OCI-LY1 (cell line): ENCODE results near the gene GLRB.

ENCODE experiments used
- H2AFZ ChIP-seq: fragments of 200-600 bp; sonication (generic), shearing (Covaris generic); 2 replicates; pipeline ENCODE4 v1.6.0; 2014; ENCODE audit warnings: antibody characterized with exemption, mild to moderate bottlenecking, low read length
- H3F3A ChIP-seq: fragments of 200-600 bp; sonication (generic), shearing (Covaris generic); 2 replicates; pipeline ENCODE4 v1.6.0; 2014; ENCODE audit warnings: mild to moderate bottlenecking, antibody characterized with exemption, low read length, moderate library complexity; ENCODE audit not compliant: insufficient read depth
- H3K27ac ChIP-seq: fragments of 200-600 bp; sonication (generic); 2 replicates; pipeline ENCODE4 v1.5.1; 2014; ENCODE audit warnings: low read length, mixed run types, mild to moderate bottlenecking, low read depth; ENCODE audit not compliant: poor library complexity, severe bottlenecking
- H3K27me3 ChIP-seq: fragments of 200-600 bp; sonication (generic); 2 replicates; pipeline ENCODE4 v1.6.0; 2014; ENCODE audit warnings: antibody characterized with exemption, mild to moderate bottlenecking, low read length, moderate library complexity; ENCODE audit not compliant: insufficient read depth
- H3K36me3 ChIP-seq: fragments of 200-600 bp; sonication (generic); 2 replicates; pipeline ENCODE4 v1.6.1; 2014; ENCODE audit warnings: mild to moderate bottlenecking, antibody characterized with exemption, low read length, moderate library complexity, mixed read lengths; ENCODE audit not compliant: insufficient read depth
- H3K4me1 ChIP-seq: fragments of 200-600 bp; sonication (generic); 2 replicates; pipeline ENCODE4 v1.5.1; 2014; ENCODE audit warnings: mild to moderate bottlenecking, low read length, moderate library complexity; ENCODE audit not compliant: insufficient read depth, severe bottlenecking
- H3K4me2 ChIP-seq: fragments of 200-600 bp; sonication (generic), shearing (Covaris generic); 2 replicates; pipeline ENCODE4 v1.6.1; 2014; ENCODE audit warnings: low read length
- H3K4me3 ChIP-seq: fragments of 200-600 bp; sonication (generic); 2 replicates; pipeline ENCODE4 v1.5.1; 2014; ENCODE audit warnings: low read length, low read depth, mild to moderate bottlenecking, mixed read lengths; ENCODE audit not compliant: poor library complexity, severe bottlenecking
- H3K79me2 ChIP-seq: fragments of 200-600 bp; shearing (Covaris generic); 2 replicates; pipeline ENCODE4 v1.6.1; 2016; ENCODE audit warnings: mixed run types, low read length, mixed read lengths; ENCODE audit not compliant: insufficient read depth
- H3K9ac ChIP-seq: fragments of 200-600 bp; sonication (generic), shearing (Covaris generic); 2 replicates; pipeline ENCODE4 v1.6.1; 2014; ENCODE audit warnings: mild to moderate bottlenecking, low read length, mixed read lengths
- H3K9me2 ChIP-seq: fragments of 200-600 bp; sonication (generic), shearing (Covaris generic); 2 replicates; pipeline ENCODE4 v1.6.1; 2014; ENCODE audit warnings: low read depth, mild to moderate bottlenecking, low read length, mixed read lengths
- H3K9me3 ChIP-seq: fragments of 200-600 bp; shearing (Covaris generic); 2 replicates; pipeline ENCODE4 v1.6.1; 2014; ENCODE audit warnings: low read length, mixed read lengths
- H4K20me1 ChIP-seq: fragments of 200-600 bp; sonication (generic), shearing (Covaris generic); 2 replicates; pipeline ENCODE4 v1.6.0; 2016; ENCODE audit warnings: mild to moderate bottlenecking, low read length; ENCODE audit not compliant: insufficient read depth
- CTCF ChIP-seq: fragments of 200-600 bp; sonication (generic), shearing (Covaris generic); IDR thresholded peaks from 2 replicates; pipeline ENCODE4 v1.5.1; 2017; ENCODE audit warnings: mild to moderate bottlenecking, antibody characterized with exemption, low read length, moderate library complexity, mixed read lengths
- EZH2 ChIP-seq: fragments of 200-600 bp; sonication (generic), shearing (Covaris generic); IDR thresholded peaks from 2 replicates; pipeline ENCODE4 v1.8.0; 2017; ENCODE audit warnings: borderline replicate concordance, mixed run types, mild to moderate bottlenecking, antibody characterized with exemption, low read length, moderate library complexity, mixed read lengths

Gene GLRB

GRCh38 chr4:157127571-157127970, 51.6 kb downstream of the GLRB start:
- Histone ChIP-seq H3K36me3 (no peaks in the 10 kb centered on the region), H3K9ac (no peak overlapping the region), H3K79me2 (no peaks in the 10 kb centered on the region), H3K27ac (no peak overlapping the region), H3K9me2 (no peaks in the 10 kb centered on the region), H3F3A (no peaks in the 10 kb centered on the region), H2AFZ (no peak overlapping the region), H3K27me3 (no peaks in the 10 kb centered on the region), H4K20me1 (no peaks in the 10 kb centered on the region), H3K4me2 (no peak overlapping the region), H3K4me3 (no peak overlapping the region), H3K4me1 (no peaks in the 10 kb centered on the region), H3K9me3 (no peaks in the 10 kb centered on the region)
- TF ChIP-seq CTCF (no peak), EZH2 (no peak)

- H3K9me3 ChIP-seq: no peaks in the 10 kb centered on the region
- no peaks in the 10 kb centered on the region for H4K20me1 ChIP-seq
- no peak overlapping the region for H3K4me3 ChIP-seq
- H3K27me3 ChIP-seq: no peaks in the 10 kb centered on the region
- H3K36me3 ChIP-seq: no peaks in the 10 kb centered on the region
- no peak overlapping the region for H3K27ac ChIP-seq
- no peaks in the 10 kb centered on the region for H3K9me2 ChIP-seq
- H3K9ac ChIP-seq: no peak overlapping the region
- no peaks in the 10 kb centered on the region for H3F3A ChIP-seq
- TF ChIP-seq EZH2: no peak
- H3K4me1 ChIP-seq: no peaks in the 10 kb centered on the region
- H3K79me2 ChIP-seq: no peaks in the 10 kb centered on the region
- no peak overlapping the region for H2AFZ ChIP-seq
- no peak overlapping the region for H3K4me2 ChIP-seq
These were observed 52.4 kb downstream of the GLRB start for GRCh38 chr4:157128395-157128794.

- Histone ChIP-seq H3K79me2 (no peaks in the 10 kb centered on the region), H3K4me3 (no peak overlapping the region), H4K20me1 (no peaks in the 10 kb centered on the region), H3F3A (no peaks in the 10 kb centered on the region), H3K27me3 (no peaks in the 10 kb centered on the region), H3K36me3 (no peaks in the 10 kb centered on the region), H3K9me2 (no peaks in the 10 kb centered on the region), H2AFZ (no peak overlapping the region), H3K9ac (no peak overlapping the region), H3K9me3 (no peaks in the 10 kb centered on the region), H3K4me2 (no peak overlapping the region), H3K27ac (no peak overlapping the region), H3K4me1 (no peaks in the 10 kb centered on the region)
- TF ChIP-seq CTCF: no peak
- TF ChIP-seq EZH2: no peak
These were observed 66.0 kb downstream of the GLRB start for GRCh38 chr4:157141976-157142375.

DNA sequence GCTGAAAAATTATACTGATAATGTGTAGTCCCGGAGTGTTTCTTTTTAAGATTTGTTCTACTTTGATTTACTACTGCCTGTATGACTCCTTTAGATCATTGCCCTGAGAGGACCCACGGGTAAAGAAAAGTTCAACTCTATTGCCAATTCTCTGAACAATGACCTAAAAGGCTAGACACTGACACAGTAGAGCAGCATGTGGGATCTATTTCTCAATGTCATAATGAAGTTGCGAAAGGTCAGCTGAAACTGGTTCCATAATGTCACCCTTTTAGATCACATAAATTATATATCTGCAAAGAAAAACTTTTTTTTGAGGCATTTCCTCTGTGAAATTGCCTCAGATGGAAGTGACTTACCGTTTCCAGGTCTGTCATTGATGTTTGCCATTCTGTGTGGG, 67.4 kb downstream of the GLRB start:
- H3K27ac ChIP-seq: no peak overlapping the region
- no peaks in the 10 kb centered on the region for H3K9me2 ChIP-seq
- no peaks in the 10 kb centered on the region for H3K9me3 ChIP-seq
- H3K4me2 ChIP-seq: no peak overlapping the region
- H3K4me3 ChIP-seq: no peak overlapping the region
- no peaks in the 10 kb centered on the region for H4K20me1 ChIP-seq
- H3K9ac ChIP-seq: no peak overlapping the region
- H3K27me3 ChIP-seq: no peaks in the 10 kb centered on the region
- TF ChIP-seq EZH2 (no peak), CTCF (no peak)
- no peaks in the 10 kb centered on the region for H3K4me1 ChIP-seq
- no peak overlapping the region for H2AFZ ChIP-seq
- H3K36me3 ChIP-seq: no peaks in the 10 kb centered on the region
- H3K79me2 ChIP-seq: no peaks in the 10 kb centered on the region
- no peaks in the 10 kb centered on the region for H3F3A ChIP-seq
